NCI-H510A (cell line): Measurements from ENCODE around the gene RBP5.

Source experiments
- DNase-seq: peaks from one replicate; lab custom pipeline; 2025; lab: John Stamatoyannopoulos, UW

Gene RBP5

GRCh38 chr12:7101047-7101693 is 27.5 kb downstream of the RBP5 start:
- DNase-seq: no peak

- no peak for DNase-seq
Measured at GRCh38 chr12:7100239-7100638, 28.4 kb downstream of the RBP5 start.

GRCh38 chr12:7099290-7099996 is 29.2 kb downstream of the RBP5 start:
- DNase-seq: no peak

- no peak for DNase-seq
Measured at GRCh38 chr12:7096979-7097378, 31.7 kb downstream of the RBP5 start.

- DNase-seq: no peak
Measured at GRCh38 chr12:7096006-7096932, 32.4 kb downstream of the RBP5 start.

- DNase-seq: no peak
Measured at GRCh38 chr12:7093892-7094291, 34.8 kb downstream of the RBP5 start.

GRCh38 chr12:7093486-7093885 is 35.2 kb downstream of the RBP5 start:
- no peak for DNase-seq

GRCh38 chr12:7092986-7093460 is 35.7 kb downstream of the RBP5 start:
- DNase-seq: no peak

GRCh38 chr12:7092229-7092985 is 36.3 kb downstream of the RBP5 start, which contains the start of gene C1R:
Gene C1R, minus strand, starts transcription at chr12:7092445. Its CDS starts 57 bp downstream, at chr12:7092388.
- no peak for DNase-seq

GRCh38 chr12:7091660-7092228 is 36.9 kb downstream of the RBP5 start:
- DNase-seq: no peak

GRCh38 chr12:7091171-7091570 is 37.5 kb downstream of the RBP5 start:
- no peak for DNase-seq

GRCh38 chr12:7090222-7090998 is 38.3 kb downstream of the RBP5 start:
- no peak for DNase-seq

GRCh38 chr12:7089196-7089871 is 39.4 kb downstream of the RBP5 start:
- DNase-seq: no peak

- no peak for DNase-seq
Measured at GRCh38 chr12:7083125-7083524, 45.6 kb downstream of the RBP5 start.

- no peak for DNase-seq
Measured at GRCh38 chr12:7081037-7081436, 47.7 kb downstream of the RBP5 start.

- DNase-seq: no peak
Measured at GRCh38 chr12:7079826-7080125, 48.9 kb downstream of the RBP5 start.

GRCh38 chr12:7078163-7078562 is 50.5 kb downstream of the RBP5 start:
- no peak for DNase-seq

GRCh38 chr12:7076493-7076892 is 52.2 kb downstream of the RBP5 start:
- no peak for DNase-seq

GRCh38 chr12:7075939-7076338 is 52.8 kb downstream of the RBP5 start:
- DNase-seq: no peak

- no peak for DNase-seq
Measured at GRCh38 chr12:7075518-7075917, 53.2 kb downstream of the RBP5 start.
